ENCODE measurements around the gene SMIM33.

The SMIM33 gene

GRCh38 chr5:139470821-139471300 is at the start of gene SMIM33:
Gene SMIM33, plus strand, starts transcription at chr5:139471004. Its CDS starts 118 bp downstream, at chr5:139471122.
- Histone ChIP-seq H3K27me3 (no peaks in the 10 kb centered on the region), H3K4me1 (ENCODE audit: control insufficient read depth in 1 of 2, insufficient read depth in 1 of 2, low read depth in 1 of 2, low read length in 1 of 2) (peaks cover 74 to 77% of the 10 kb centered on the region in 2 experiments), H3K9me3 (no peaks in the 10 kb centered on the region), H3K4me3 (ENCODE audit: low read depth in 1 of 2, low read length in 1 of 2) (peak within 1 kb of the TSS; percentile 47 to 48), H3K27ac (peak within 1 kb of the TSS; percentile 56), H3K36me3 (no peaks in the 10 kb centered on the region)
- TF ChIP-seq CTCF (IDR thresholded peaks at IDR 0.05) = no peak

GRCh38 chr5:139422307-139422893 is 48.4 kb upstream of the SMIM33 start:
- TF ChIP-seq CTCF (IDR thresholded peaks at IDR 0.05) = peak; percentile 83
- no peaks in the 10 kb centered on the region for H3K36me3 ChIP-seq
- no peak overlapping the region for H3K4me3 ChIP-seq (ENCODE audit: low read depth in 1 of 2, low read length in 1 of 2)
- no peaks in the 10 kb centered on the region for H3K27me3 ChIP-seq
- no peaks in the 10 kb centered on the region for H3K4me1 ChIP-seq (ENCODE audit: control insufficient read depth in 1 of 2, insufficient read depth in 1 of 2, low read depth in 1 of 2, low read length in 1 of 2)
- H3K9me3 ChIP-seq = no peaks in the 10 kb centered on the region
- no peak overlapping the region for H3K27ac ChIP-seq

- no peak overlapping the region for H3K27ac ChIP-seq
- TF ChIP-seq CTCF (IDR thresholded peaks at IDR 0.05) = no peak
- H3K4me3 ChIP-seq (ENCODE audit: low read depth in 1 of 2, low read length in 1 of 2) = no peak overlapping the region
- H3K27me3 ChIP-seq = no peaks in the 10 kb centered on the region
- H3K36me3 ChIP-seq = no peaks in the 10 kb centered on the region
- H3K4me1 ChIP-seq (ENCODE audit: control insufficient read depth in 1 of 2, insufficient read depth in 1 of 2, low read depth in 1 of 2, low read length in 1 of 2) = no peaks in the 10 kb centered on the region
- no peaks in the 10 kb centered on the region for H3K9me3 ChIP-seq
Observed at GRCh38 chr5:139425497-139425896, 45.3 kb upstream of the SMIM33 start.

GRCh38 chr5:139426203-139426885 is 44.5 kb upstream of the SMIM33 start:
- H3K4me1 ChIP-seq (ENCODE audit: control insufficient read depth in 1 of 2, insufficient read depth in 1 of 2, low read depth in 1 of 2, low read length in 1 of 2) = no peaks in the 10 kb centered on the region
- no peak overlapping the region for H3K27ac ChIP-seq
- H3K27me3 ChIP-seq = no peaks in the 10 kb centered on the region
- no peak overlapping the region for H3K4me3 ChIP-seq (ENCODE audit: low read depth in 1 of 2, low read length in 1 of 2)
- TF ChIP-seq CTCF (IDR thresholded peaks at IDR 0.05) = no peak
- no peaks in the 10 kb centered on the region for H3K36me3 ChIP-seq
- no peaks in the 10 kb centered on the region for H3K9me3 ChIP-seq

GRCh38 chr5:139430015-139430414 is 40.8 kb upstream of the SMIM33 start:
- Histone ChIP-seq H3K9me3 (no peaks in the 10 kb centered on the region), H3K36me3 (no peaks in the 10 kb centered on the region), H3K4me1 (ENCODE audit: control insufficient read depth in 1 of 2, insufficient read depth in 1 of 2, low read depth in 1 of 2, low read length in 1 of 2) (no peaks in the 10 kb centered on the region), H3K27me3 (no peaks in the 10 kb centered on the region), H3K4me3 (ENCODE audit: low read depth in 1 of 2, low read length in 1 of 2) (no peak overlapping the region), H3K27ac (no peak overlapping the region)
- no peak for TF ChIP-seq CTCF (IDR thresholded peaks at IDR 0.05)

Data from neutrophil (primary cell).